CD4-positive, alpha-beta T cell treated with Interleukin-1 beta for 1 hour (primary cell): Measurements from ENCODE around the gene ATXN1.

ENCODE experiments used
- DNase-seq, 2 donors: peaks; one replicate each; pipeline ENCODE4 v3.0.0-alpha.2; 2020 to 2022

ATXN1 gene

GRCh38 chr6:16519265-16520242 lies 241.7 kb downstream of the ATXN1 start:
- DNase-seq: no peak

DNA sequence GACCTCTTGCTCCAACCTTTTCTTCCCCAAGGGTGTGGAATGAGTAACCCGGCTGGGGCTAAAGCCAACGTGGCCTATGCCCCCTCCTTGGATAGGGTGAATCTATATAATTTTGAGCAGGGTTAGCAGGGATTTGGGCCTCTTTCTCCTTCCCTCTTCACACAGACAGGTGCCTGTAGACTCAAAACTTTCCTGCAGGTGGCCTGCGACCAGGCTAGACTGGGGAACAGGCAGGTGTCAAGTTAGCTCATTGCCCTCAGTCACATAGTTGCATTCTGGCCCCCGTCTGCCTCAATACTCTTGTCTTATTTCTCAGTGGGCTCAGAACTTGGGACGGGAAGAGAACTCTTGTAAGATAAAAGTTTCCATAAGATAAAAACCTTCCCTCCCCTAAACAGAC lies 243.0 kb downstream of the ATXN1 start:
- DNase-seq: no peak

- DNase-seq: peak in 1 of 2 donors; percentile 62
These were observed 247.0 kb downstream of the ATXN1 start for GRCh38 chr6:16514249-16514648.

- no peak for DNase-seq
These were observed 248.5 kb downstream of the ATXN1 start for GRCh38 chr6:16512544-16513290.

DNA sequence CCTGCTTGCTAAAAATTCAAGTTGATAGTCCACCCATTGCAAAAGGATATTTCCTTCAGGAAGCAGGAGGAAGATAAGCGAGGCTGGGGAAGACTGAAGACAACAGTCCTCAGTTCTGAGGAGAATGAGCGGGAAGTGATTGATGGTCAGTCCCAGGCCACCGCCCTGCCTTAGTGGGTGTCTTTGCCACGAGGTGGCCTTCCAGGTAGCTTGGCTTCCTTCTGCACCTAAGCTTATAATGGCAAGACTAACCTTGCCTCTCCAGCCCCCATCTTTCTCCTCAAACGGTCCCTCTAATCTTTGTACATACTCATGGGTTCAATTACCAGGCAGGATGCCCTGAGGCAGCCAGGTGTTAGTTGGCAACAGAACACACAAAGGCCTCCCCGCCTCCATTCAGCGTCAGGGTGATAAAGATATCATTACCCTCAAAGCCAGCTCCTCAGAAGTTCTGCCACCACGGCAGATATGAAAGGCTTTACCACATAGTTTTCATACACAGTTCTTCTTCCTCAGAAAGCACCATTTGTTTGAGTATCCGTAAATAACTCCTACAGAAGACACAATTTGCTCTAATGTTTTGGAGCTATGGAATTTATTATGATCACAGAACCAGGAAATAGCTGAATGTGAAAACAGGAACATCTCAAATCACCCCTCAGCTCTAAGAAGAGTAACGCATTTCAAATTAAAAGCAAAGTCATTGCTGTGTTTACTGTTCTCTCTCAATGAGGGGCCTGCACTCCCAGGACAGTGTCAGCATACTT lies 249.4 kb downstream of the ATXN1 start:
- DNase-seq: peak; percentile 21 to 28

- DNase-seq: peak in 1 of 2 donors; percentile 40
These were observed 250.1 kb downstream of the ATXN1 start for GRCh38 chr6:16511040-16511660.

GRCh38 chr6:16510245-16510644 lies 251.0 kb downstream of the ATXN1 start:
- no peak for DNase-seq

GRCh38 chr6:16508959-16509358 lies 252.3 kb downstream of the ATXN1 start:
- DNase-seq: no peak

DNA sequence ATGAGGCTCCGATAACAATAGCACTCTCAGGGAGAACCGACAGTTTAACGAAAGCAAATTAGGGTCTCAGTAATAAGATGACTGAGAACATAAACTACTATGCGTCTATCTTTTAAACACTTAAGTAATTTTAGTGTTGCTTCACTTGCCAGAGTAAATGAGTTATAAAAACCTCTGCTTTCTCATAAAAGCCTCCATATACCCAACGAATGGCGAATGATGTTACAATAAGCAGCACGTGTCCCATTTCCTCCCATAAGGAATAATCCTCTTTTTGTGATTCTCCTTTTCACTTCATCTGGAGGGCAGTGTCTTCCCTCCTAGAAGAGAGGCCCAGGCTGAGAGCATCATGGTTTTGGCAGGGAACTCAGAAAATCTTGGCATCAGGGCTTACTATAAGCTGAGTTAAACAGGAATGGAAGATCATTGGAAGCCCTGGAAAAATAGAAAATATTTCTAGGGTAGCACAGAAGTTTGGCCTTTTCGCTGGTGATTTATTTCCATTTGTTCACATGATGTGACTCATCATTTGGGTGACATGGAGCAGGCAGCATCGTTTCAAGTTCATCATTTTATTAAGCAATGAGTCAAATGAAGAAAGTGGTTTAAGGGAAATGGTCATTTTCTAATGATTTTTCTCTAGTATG lies 255.4 kb downstream of the ATXN1 start:
- no peak for DNase-seq

DNA sequence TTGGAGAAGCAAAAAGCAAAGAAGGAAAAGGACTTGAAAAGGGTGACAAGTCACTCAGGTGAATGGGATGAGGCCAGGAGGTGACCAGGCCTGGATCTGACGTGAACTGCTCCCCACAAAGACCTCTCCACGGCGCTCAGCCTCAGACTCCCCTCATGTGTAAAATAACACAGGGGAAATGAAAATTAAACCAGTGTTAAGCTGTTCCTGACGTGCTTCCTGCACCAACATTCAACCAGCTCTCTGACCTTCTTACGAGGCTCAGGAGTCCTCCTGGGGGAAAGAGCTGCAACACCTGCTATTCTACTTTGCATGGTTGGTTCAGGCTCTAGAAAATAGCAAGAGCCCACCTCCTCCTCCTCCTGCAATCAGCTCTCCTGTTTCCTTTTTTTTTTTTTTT lies 256.7 kb downstream of the ATXN1 start:
- DNase-seq: no peak

GRCh38 chr6:16503970-16504415 lies 257.3 kb downstream of the ATXN1 start:
- peak in 1 of 2 donors; percentile 36 for DNase-seq

- DNase-seq: no peak
These were observed 258.0 kb downstream of the ATXN1 start for GRCh38 chr6:16503241-16503775.

DNA sequence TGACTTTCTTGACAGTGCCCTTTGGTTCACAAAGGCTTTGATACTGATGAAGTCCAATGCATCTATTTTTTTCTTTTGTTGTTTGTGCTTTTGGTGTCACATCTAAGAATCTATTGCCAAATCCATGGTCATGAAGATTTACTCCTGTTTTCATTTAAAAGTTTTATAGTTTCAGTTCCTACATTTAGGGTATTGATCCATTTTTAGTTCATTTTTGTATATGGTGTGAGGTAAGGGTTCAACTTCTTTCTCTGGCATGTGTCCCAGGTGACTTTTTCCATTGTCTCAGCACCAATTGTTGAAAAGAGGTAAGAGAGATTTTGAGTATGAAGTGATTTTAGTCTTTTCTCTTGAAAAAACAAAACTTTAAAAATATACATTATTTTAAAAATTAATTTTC lies 262.3 kb downstream of the ATXN1 start:
- DNase-seq: no peak

- DNase-seq: no peak
These were observed 263.0 kb downstream of the ATXN1 start for GRCh38 chr6:16498237-16498636.

GRCh38 chr6:16496991-16497801 lies 264.1 kb downstream of the ATXN1 start:
- DNase-seq: no peak

GRCh38 chr6:16496210-16496609 lies 265.1 kb downstream of the ATXN1 start:
- DNase-seq: peak in 1 of 2 donors; percentile 32

- no peak for DNase-seq
These were observed 266.5 kb downstream of the ATXN1 start for GRCh38 chr6:16494793-16495192.

GRCh38 chr6:16493802-16494201 lies 267.5 kb downstream of the ATXN1 start:
- DNase-seq: no peak

DNA sequence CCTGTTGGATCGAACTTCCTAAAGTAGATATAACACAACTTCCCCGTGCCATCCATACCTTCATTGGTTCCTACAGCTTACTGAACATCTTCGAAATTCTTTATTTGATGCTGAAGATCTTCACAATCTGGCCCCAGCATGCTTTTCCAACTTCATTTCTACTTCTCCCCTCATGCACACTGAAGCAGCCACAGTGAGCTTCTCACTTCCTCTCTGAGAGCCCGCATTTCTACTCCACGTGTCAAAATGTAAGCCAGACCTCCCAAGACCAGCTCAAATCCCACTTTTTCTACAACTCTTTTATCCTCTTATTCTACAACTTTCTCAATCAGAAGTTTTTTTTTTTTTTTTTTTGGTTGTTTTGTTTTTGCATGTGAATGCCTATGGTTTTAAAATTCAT lies 268.1 kb downstream of the ATXN1 start:
- DNase-seq: no peak

- no peak for DNase-seq
These were observed 269.5 kb downstream of the ATXN1 start for GRCh38 chr6:16491666-16492313.
